NCI-H1694 (cell line): ENCODE measurements around the gene REEP5.
A peak's percentile ranks its signal among the peaks of the same experiment; 100 is the strongest.
"Not testable (repeated sequence)": the region's sequence is repeated elsewhere in the genome, so short reads cannot be mapped to it uniquely, and the experiment has no call there.

Experiments used
- DNase-seq: peaks from one replicate; lab custom pipeline; 2025; lab: John Stamatoyannopoulos, UW

Gene REEP5

DNA sequence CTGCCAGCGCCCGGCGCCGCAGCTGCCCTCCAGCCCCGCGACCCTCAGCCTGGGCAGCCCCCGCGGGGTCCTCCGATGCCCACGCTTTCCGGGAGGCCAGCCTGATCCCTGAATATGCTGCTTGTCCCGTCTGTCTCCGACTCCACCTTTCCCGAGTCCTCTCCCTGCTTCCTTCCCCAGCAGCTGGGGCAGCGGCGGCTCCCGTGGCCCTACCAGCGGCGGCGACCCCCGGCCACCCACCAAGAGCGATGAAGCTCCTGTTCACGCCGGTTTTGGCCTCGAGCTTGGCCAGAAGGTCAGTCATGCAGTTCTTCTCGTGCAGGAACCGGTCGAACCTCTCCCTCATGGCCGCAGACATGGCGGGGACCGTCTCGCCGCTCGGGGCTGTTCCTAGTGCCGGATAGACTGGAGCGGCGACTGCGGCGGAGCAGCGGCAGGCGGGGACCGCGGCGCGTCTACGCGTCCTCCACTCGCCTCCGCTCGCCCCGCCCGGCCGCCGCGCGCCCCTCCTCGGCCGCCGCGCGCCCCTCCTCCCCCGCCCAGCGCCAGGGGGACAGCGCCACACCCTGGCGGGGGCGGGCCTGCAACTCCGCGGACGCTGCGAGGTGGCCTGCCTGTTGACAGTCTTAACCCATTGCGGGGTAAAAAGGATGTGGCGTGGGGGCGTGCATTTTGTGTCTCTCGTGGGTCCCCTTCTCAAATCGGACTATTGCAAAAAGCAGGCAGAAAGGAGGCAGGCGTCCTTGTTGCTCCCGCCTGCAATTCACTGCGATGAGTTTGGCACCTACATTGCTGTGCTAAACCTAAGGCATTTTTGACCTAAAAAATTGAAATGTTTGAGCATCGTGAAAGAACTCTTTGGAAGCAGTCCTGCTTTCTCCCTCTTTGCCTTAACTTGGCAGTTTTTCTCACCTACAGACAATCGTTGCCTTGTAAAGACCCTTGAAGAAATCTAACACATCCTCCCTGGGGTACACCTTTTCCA is at the start of gene REEP5:
REEP5 (minus strand) TSS at position 395 of the 985 bp plus-strand sequence; CDS start at position 358, 37 bp downstream.
- DNase-seq: peak; percentile 49

GRCh38 chr5:112971276-112971675 is 49.2 kb upstream of the REEP5 start:
- DNase-seq: no peak

- DNase-seq: no peak
These were observed 46.5 kb upstream of the REEP5 start for GRCh38 chr5:112968411-112969106.

GRCh38 chr5:112967520-112968083 is 45.6 kb upstream of the REEP5 start:
- DNase-seq: no peak

DNA sequence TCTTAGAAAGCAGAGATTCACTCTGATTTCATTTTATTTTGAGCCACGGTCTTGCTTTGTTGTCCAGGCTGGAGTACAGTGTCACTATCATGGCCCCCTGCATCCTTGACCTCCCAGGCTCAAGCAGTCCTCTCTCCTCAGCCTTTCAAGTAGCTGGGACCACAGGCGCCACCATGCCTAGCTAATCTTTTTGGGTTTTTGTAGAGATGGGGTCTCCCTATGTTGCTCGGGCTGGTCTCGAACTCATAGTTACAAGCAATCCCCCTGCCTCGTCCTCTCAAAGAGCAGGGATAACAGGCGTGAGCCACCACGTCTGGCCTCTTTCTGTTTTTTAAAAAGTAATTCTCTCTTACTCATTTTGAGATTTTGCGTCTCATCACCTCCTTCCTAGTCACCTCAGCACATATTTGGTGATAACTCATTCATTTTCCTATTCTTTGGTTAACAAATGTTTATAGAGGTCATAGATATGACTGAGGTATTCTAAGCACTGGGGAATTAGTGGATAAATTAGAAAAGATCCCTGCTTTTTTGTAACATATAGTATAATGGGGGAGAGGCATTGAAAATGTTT is 43.8 kb upstream of the REEP5 start:
- DNase-seq: no peak

DNA sequence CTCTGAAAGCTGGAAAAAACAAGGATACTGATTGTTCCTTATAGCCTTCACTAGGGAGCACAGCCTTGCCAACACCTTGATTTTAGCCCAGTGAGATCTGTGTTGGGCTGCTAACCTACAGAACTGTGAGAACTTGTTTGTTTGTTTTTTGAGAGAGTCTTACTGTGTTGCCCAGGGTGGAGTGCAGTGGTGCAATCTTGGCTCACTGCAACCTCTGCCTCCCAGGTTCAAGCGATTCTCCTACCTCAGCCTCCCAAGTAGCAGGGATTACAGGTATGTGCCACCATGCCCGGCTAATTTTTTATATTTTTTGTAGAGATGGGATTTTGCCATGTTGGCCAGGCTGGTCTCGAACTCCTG is 41.3 kb upstream of the REEP5 start:
- not testable (repeated sequence) for DNase-seq

DNA sequence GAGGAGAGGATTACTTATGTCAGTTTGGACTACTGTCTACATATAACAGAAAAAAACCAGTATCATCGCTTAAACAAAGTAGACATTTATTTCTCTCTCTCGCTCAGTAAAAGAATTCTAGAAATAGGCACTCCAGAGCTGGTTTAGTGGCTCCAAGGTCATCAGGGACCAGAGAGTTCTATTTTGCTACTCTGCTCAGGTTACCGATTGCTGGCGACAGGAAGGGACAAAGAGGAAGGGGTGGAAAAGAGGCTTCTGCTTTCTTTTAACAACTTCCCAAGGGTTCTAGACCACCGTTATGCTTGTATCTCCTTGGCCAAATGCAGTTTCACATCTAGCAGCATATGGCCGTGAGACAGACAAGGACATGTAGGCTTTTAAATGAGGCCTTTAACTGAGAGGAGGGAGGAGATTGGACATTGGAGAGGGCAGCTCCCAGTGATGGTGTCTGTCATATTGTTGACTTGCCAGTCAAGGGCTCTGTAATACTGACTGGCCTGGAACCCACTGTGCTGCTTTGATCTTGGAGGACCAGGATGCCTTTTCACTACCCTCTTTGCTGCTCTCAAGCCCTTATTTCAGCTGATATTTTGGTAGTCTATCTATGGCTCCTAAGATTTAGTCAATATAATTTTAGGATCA is 39.0 kb upstream of the REEP5 start:
- no peak for DNase-seq

GRCh38 chr5:112960315-112960714 is 38.3 kb upstream of the REEP5 start:
- peak; percentile 83 for DNase-seq

GRCh38 chr5:112959872-112960271 is 37.8 kb upstream of the REEP5 start:
- not testable (repeated sequence) for DNase-seq

DNA sequence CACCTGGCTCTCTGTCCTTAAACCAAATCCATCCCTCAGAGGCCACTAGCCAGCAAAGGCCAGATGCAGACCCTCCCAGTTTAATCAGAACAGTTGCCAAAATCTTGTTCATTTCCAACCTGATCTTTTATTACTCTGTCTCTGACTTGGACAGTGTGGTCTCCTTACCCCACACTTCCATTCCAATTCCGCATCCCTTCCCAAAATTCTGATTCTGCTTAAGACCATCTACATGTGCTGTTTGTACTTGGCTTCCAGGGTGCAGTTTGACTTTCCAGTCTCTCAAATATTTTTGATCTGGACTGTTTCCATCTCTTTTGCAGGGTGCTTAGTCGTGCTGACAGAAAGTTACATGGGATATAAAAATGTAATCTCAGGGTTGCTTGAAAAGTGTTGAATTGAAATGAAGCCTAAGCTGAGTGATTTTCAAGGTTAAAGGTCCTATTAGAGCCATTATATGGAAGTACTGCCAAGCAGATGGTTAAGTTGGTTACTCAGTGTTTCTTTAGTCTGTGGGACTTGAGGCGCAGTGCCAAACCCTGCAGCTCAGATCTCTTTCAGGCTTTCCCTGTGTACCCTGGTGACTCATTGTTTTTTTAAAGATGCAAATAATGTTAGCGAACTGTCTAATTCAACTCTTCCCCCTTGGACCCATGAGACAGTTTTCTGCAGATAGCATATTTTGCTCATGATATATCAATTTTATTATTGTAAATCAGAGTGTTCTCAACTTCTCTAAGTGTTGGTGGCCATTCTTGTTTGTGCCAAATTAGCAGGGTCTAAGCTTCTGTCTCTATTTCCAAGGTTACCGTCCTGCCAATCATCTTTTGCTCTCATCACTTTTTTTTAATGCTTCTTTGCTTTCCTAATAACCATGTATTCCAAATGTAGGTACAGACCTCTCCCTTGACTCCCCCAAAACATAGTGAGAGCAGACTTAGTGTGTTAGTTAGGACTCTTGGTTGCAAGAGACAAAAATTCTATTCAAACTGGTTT is 36.4 kb upstream of the REEP5 start:
- DNase-seq: peak; percentile 50

- DNase-seq: no peak
These were observed 35.2 kb upstream of the REEP5 start for GRCh38 chr5:112957036-112957808.

GRCh38 chr5:112956606-112957005 is 34.6 kb upstream of the REEP5 start:
- no peak for DNase-seq

DNA sequence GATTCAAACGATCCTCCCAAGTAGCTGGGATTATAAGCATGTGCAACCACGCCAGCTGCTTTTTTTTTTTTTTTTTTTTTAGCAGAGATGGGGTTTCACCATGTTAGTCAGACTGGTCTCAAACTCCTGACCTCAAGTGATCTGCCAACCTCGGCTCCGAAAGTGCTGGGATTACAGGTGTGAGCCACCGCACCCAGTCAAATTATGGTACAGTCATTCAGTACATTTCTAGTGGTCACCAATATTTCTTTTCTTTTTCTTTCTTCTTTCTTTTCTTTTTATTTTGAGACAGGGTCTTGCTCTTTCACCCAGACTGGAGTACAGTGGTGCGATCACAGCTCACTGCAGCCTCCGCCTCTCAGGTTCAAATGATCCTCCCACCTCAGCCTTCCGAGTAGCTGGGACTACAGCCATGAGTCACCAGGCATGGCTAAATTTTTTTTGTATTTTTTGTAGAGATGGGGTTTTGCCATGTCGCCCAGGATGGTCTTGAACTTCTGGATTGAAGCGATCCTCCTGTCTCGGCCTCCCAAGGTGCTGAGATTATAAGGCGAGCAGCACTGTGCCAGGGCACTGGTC is 29.2 kb upstream of the REEP5 start:
- DNase-seq: no peak

GRCh38 chr5:112948458-112948857 is 26.4 kb upstream of the REEP5 start:
- no peak for DNase-seq

GRCh38 chr5:112940670-112941069 is 18.6 kb upstream of the REEP5 start:
- DNase-seq: no peak

- DNase-seq: no peak
These were observed 16.3 kb upstream of the REEP5 start for GRCh38 chr5:112938286-112938685.

DNA sequence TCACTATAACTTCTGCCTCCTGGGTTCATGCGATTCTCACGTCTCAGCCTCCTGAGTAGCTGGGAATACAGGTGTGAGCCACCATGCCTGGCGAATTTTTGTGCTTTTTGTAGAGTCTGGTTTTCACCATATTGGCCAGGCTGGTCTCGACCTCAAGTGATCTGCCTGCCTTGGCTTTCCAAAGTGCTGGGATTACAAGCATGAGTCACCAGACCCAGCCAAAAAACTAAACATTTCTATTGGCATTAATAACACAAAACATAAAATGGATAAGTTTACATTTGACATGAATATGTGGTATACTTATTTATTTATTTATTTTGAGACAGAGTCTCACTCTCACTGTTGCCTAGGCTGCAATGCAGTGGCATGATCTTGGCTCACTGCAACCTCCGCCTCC is 13.6 kb upstream of the REEP5 start:
- no peak for DNase-seq

DNA sequence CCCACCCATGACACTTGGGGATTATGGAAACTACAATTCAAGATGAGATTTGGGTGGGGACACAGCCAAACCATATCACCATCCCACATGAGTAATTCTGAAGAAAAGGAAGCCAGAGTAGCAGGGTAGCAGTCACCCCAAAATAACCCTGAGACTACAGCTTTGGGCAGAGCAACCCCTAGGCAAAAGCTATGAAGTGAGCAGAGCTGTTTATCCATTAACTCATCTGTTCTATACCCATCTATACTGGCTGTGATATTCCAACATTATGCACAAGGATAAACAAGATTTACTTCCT is 12.3 kb upstream of the REEP5 start:
- no peak for DNase-seq

DNA sequence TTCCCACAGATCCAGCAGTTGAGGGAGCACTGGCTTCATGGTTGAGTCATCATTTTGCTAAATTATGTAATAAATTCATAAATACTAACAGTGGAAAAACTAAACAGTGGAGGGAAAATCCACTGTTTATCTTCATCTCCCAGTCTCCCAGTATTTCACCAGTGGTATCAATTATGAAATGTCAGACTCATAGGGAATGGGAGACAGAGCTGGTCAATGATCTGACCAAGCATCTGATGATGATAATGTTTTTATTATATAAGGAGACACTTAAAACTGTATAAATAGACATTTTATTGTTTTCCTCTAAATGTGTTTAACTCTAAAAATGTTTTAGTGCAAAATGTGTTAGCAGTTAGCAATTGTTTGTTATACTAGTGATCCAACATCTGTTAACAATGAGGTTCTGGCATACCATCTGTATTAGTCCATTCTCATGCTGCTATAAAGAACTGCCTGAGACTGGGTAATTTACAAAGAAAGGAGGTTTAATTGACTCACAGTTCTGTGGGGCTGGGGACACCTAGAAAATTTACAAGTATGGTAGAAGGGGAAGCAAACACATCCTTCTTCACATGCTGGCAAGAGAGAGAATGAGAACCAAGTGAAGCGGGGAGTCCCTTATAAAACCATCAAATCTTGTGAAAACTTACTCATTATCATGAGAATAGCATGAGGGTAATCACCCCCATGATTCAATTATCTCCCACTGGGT is 11.8 kb upstream of the REEP5 start:
- no peak for DNase-seq
